ENCODE data around the gene APLP2.
"Not testable (repeated sequence)": the region's sequence is repeated elsewhere in the genome, so short reads cannot be mapped to it uniquely, and the experiment has no call there.

APLP2 gene

DNA sequence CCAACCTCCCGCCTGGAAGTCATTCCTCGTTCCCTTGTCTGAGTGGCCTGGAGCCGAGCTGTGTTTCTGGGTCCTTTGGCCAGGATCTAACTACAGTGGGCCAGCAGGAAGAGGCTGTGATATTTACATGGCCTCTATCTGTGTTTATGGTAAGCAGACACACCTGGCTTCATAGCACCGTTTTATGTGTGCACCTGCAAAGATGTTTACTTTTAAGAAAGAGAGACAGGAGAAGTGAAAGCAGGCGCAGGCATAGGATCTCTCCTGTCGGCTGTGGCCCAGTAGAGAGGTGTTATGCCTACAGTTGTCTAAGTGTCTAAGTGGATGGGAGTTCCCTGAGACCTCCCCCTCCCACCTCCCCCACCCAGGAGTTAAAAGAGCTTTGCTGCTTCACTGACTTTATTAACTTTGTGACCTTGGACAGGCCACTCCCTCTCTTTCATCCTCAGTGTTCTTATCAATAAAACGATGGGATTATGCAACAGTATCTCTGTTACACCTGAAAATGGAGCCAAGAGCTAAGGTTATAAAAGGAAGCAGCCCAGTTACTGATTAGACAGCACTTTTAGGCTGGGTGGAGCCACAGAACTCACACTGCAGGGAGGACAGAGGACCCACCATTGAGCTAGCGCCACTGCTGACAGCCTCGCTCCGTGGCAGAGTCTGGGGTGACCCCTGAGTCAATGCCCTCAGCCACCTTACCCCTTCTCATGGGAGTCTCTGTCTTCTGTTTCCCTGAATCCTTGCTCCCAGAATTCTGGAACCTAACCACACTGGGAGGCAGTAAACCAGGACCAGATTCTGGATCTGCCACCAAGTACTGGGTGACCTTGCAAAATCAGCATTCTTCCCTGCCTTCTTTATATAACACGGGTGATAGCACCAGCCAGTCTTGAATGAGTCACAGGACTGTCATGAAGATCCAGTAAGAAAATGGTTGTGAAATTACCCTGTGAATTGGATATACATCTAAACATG lies 111.9 kb downstream of the APLP2 start:
- Mint-ChIP-seq H3K9me3 (no peaks in the 10 kb centered on the region), H3K27ac (no peak overlapping the region), H3K4me1 (ENCODE audit: low read depth in 2 of 2) (no peaks in the 10 kb centered on the region), H3K36me3 (ENCODE audit: insufficient read depth) (no peaks in the 10 kb centered on the region), H3K27me3 (peaks cover 44 to 50% of the 10 kb centered on the region in 2 donors), H3K4me3 (no peak overlapping the region)
- no peak for DNase-seq
- no peak for ATAC-seq (replicated peaks)

GRCh38 chr11:130183878-130184610 lies 114.3 kb downstream of the APLP2 start:
- no peak for DNase-seq
- no peak overlapping the region for H3K27ac Mint-ChIP-seq
- peaks cover 44 to 64% of the 10 kb centered on the region in 2 donors for H3K27me3 Mint-ChIP-seq
- no peaks in the 10 kb centered on the region for H3K9me3 Mint-ChIP-seq
- H3K36me3 Mint-ChIP-seq (ENCODE audit: insufficient read depth), result no peaks in the 10 kb centered on the region
- no peak for ATAC-seq (replicated peaks)
- no peak overlapping the region for H3K4me3 Mint-ChIP-seq
- no peaks in the 10 kb centered on the region for H3K4me1 Mint-ChIP-seq (ENCODE audit: low read depth in 2 of 2)

DNA sequence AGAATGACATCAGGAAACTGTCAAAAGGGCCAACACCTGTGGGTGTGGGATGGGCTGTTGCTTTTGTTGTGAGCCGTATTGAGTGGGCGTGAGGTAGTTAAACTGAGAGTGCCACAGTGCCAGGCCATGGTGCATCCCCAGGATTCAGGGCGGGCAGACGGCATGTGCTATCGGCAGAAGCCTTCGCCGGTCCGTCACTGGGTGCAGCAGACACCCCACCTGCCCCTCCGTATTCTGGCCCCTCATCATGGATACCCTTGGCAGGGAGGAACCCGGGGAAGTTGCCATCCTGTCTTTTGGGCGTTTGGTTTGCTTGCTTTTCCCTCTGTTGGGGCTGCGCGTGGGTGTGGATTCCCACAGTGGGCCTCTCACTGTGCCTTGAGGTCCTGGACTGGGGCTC lies 117.4 kb downstream of the APLP2 start:
- H3K4me3 Mint-ChIP-seq, result no peak overlapping the region

GRCh38 chr11:130188047-130188446 lies 118.4 kb downstream of the APLP2 start:
- no peaks in the 10 kb centered on the region for H3K9me3 Mint-ChIP-seq
- no peaks in the 10 kb centered on the region for H3K4me1 Mint-ChIP-seq (ENCODE audit: low read depth in 2 of 2)
- H3K27ac Mint-ChIP-seq, result no peak overlapping the region
- H3K36me3 Mint-ChIP-seq (ENCODE audit: insufficient read depth), result no peaks in the 10 kb centered on the region
- no peak for ATAC-seq (replicated peaks)
- no peak overlapping the region for H3K4me3 Mint-ChIP-seq
- peaks cover 26 to 31% of the 10 kb centered on the region in 2 donors for H3K27me3 Mint-ChIP-seq
- DNase-seq, result no peak

More for the DNA sequence above, 117.4 kb downstream of the APLP2 start:
- DNase-seq, result no peak
- Mint-ChIP-seq H3K36me3 (ENCODE audit: insufficient read depth) (no peaks in the 10 kb centered on the region), H3K4me1 (ENCODE audit: low read depth in 2 of 2) (no peaks in the 10 kb centered on the region), H3K27ac (no peak overlapping the region), H3K9me3 (no peaks in the 10 kb centered on the region), H3K27me3 (peaks cover 26 to 35% of the 10 kb centered on the region in 2 donors)
- no peak for ATAC-seq (replicated peaks)

DNA sequence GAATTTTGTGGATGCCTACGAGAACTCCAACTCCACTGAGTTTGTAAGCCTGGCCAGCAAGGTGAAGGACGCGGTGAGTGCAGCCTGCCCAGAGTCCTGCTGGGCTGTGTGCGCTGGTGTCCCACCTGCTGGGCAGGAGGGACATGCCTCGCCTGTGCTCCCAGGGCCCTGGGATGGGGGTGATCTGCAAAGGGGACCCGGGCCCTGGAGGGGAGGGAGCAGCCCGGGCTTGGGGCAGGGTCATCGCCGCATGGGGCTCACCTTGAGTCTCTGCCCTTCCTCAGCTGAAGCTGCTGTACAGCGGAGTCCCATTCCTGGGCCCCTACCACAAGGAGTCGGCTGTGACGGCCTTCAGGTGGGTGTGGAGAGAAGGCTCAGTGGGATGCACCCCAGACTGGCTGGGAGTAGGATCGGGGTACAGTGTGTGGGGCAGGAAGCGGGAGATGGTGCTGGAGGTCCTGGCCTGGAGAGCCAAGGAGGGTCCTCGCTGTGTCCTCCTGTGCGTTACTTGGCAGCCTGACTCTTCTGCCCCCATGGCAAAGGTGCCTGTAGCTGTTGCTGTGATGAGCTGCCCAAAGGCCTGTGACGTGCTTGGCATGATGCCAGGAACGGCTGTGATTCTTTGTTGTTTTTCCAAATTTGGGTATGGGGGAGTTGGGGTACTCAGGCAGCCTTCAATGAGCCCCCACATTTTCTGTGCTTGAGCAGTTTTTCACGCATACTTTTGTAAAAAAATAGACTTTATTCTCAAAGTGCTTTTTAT lies 119.1 kb downstream of the APLP2 start:
- Mint-ChIP-seq H3K9me3 (no peaks in the 10 kb centered on the region), H3K4me3 (no peak overlapping the region), H3K36me3 (ENCODE audit: insufficient read depth) (no peaks in the 10 kb centered on the region), H3K27me3 (peaks cover 22 to 24% of the 10 kb centered on the region in 2 donors), H3K4me1 (ENCODE audit: low read depth in 2 of 2) (no peaks in the 10 kb centered on the region), H3K27ac (no peak overlapping the region)
- DNase-seq (no peak), ATAC-seq (replicated peaks) (no peak)

- Mint-ChIP-seq H3K27me3 (peaks cover 13 to 16% of the 10 kb centered on the region in 2 donors), H3K4me3 (no peak overlapping the region), H3K9me3 (no peaks in the 10 kb centered on the region), H3K4me1 (ENCODE audit: low read depth in 2 of 2) (no peaks in the 10 kb centered on the region), H3K27ac (no peak overlapping the region), H3K36me3 (ENCODE audit: insufficient read depth) (no peaks in the 10 kb centered on the region)
- no peak for DNase-seq
- ATAC-seq (replicated peaks), result no peak
Observed at GRCh38 chr11:130189492-130190210, 120.0 kb downstream of the APLP2 start.

DNA sequence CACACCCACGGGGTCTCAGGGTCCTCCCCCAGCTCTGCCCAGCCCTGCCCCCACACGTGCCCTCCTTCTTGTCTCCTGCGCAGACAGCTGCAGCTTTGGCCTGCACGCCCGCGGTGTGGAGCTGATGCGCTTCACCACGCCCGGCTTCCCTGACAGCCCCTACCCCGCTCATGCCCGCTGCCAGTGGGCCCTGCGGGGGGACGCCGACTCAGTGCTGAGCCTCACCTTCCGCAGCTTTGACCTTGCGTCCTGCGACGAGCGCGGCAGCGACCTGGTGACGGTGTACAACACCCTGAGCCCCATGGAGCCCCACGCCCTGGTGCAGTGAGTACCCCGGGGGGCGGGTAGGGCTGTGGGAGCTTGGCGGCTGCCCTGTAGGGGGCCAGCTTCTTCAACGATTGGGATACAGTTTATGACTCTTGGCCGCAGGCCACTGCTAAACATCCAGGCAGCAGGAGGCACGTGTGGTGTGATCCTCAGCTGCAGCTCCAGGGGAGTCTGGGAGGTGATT lies 120.7 kb downstream of the APLP2 start:
- peaks cover 5 to 16% of the 10 kb centered on the region in 2 donors for H3K27me3 Mint-ChIP-seq
- H3K9me3 Mint-ChIP-seq, result no peaks in the 10 kb centered on the region
- H3K4me3 Mint-ChIP-seq, result no peak overlapping the region
- no peaks in the 10 kb centered on the region for H3K36me3 Mint-ChIP-seq (ENCODE audit: insufficient read depth)
- H3K27ac Mint-ChIP-seq, result no peak overlapping the region
- no peaks in the 10 kb centered on the region for H3K4me1 Mint-ChIP-seq (ENCODE audit: low read depth in 2 of 2)
- DNase-seq (no peak), ATAC-seq (replicated peaks) (no peak)

DNA sequence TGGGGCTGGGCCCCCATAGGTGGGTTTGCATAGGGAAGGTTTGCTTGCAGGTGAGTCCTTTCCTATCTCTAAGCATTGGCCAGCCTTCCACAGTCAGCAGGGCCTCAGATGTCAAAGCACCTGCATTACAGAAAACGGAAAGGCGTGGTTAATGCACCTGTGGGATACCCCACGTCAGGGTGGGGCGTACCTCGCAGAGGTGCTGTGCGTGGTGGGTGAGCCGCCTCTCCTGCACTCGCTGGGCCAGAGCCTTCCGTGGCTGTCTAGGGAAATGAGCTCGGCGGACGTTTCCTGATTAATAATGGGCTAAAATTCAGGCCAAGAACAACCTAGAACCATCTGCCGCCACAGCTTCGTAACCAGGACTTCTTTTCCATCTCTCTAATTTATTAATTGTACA lies 122.2 kb downstream of the APLP2 start:
- H3K9me3 Mint-ChIP-seq, result no peaks in the 10 kb centered on the region
- peaks cover 0 to 13% of the 10 kb centered on the region in 2 donors for H3K27me3 Mint-ChIP-seq
- DNase-seq (no peak), ATAC-seq (replicated peaks) (no peak)
- no peak overlapping the region for H3K4me3 Mint-ChIP-seq
- no peaks in the 10 kb centered on the region for H3K36me3 Mint-ChIP-seq (ENCODE audit: insufficient read depth)
- H3K4me1 Mint-ChIP-seq (ENCODE audit: low read depth in 2 of 2), result no peaks in the 10 kb centered on the region
- H3K27ac Mint-ChIP-seq, result no peak overlapping the region

- no peaks in the 10 kb centered on the region for H3K9me3 Mint-ChIP-seq
- H3K27ac Mint-ChIP-seq, result no peak overlapping the region
- no peaks in the 10 kb centered on the region for H3K4me1 Mint-ChIP-seq (ENCODE audit: low read depth in 2 of 2)
- H3K36me3 Mint-ChIP-seq (ENCODE audit: insufficient read depth), result no peaks in the 10 kb centered on the region
- peaks cover 0 to 6% of the 10 kb centered on the region in 2 donors for H3K27me3 Mint-ChIP-seq
- no peak for ATAC-seq (replicated peaks)
- no peak overlapping the region for H3K4me3 Mint-ChIP-seq
- DNase-seq, result no peak
Observed at GRCh38 chr11:130192845-130193267, 123.2 kb downstream of the APLP2 start.

DNA sequence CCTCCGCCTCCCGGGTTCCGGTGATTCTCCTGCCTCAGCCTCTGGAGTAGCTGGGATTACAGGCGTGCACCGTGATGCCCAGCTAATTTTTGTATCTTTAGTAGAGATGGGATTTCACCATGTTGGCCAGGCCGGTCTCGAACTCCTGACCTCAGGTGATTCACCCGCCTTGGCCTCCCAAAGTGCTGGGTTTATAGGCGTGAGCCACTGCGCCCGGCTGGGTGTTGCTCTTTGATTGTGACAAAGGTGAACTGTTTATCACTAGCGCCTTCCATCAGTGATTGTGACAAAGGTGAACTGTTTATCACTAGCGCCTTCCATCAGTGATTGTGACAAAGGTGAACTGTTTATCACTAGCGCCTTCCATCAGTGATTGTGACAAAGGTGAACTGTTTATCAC lies 123.9 kb downstream of the APLP2 start:
- H3K27ac Mint-ChIP-seq; H3K36me3 Mint-ChIP-seq (ENCODE audit: insufficient read depth); DNase-seq; H3K27me3 Mint-ChIP-seq; H3K4me1 Mint-ChIP-seq (ENCODE audit: low read depth in 2 of 2); H3K9me3 Mint-ChIP-seq; ATAC-seq (replicated peaks); H3K4me3 Mint-ChIP-seq: not testable (repeated sequence)

Measured in effector memory CD8-positive, alpha-beta T cell (primary cell).